Liver (tissue), 9 donors: Measurements from ENCODE around the gene TRERF1. TPM values are rescaled to one million over a fixed set of nuclear protein-coding genes. Genes with fewer than 3 reads are reported as not detected.

Experiments used
- DNase-seq: peaks from one replicate; pipeline ENCODE4 v3.0.0-alpha.2; 2017; ENCODE audit warnings: low spot score
- H3K27ac ChIP-seq, 2 donors: one replicate each; pipeline ENCODE4 v1.7.0; 2013; ENCODE audit warnings: inconsistent platforms in 2 of 2, low read length in 2 of 2, control low read depth in 1 of 2, low read depth in 1 of 2, mild to moderate bottlenecking in 1 of 2
- H3K27me3 ChIP-seq, 4 donors: one replicate each; pipeline versions ENCODE4 v1.6.1 to v1.7.0; 2013; ENCODE audit warnings: low read length in 3 of 4, inconsistent platforms in 1 of 4, mild to moderate bottlenecking in 1 of 4, moderate library complexity in 1 of 4; ENCODE audit not compliant: control insufficient read depth in 4 of 4, insufficient read depth in 4 of 4
- H3K36me3 ChIP-seq, 4 donors: one replicate each; pipeline versions ENCODE4 v1.6.1 to v1.7.0; 2013; ENCODE audit warnings: low read length in 3 of 4, mild to moderate bottlenecking in 3 of 4, low read depth in 1 of 4, moderate library complexity in 1 of 4; ENCODE audit not compliant: control insufficient read depth in 4 of 4, insufficient read depth in 3 of 4
- H3K4me1 ChIP-seq, 4 donors: one replicate each; pipeline versions ENCODE4 v1.6.1 to v1.7.0; 2013; ENCODE audit warnings: low read length in 3 of 4, mild to moderate bottlenecking in 3 of 4, moderate library complexity in 1 of 4; ENCODE audit not compliant: control insufficient read depth in 4 of 4, insufficient read depth in 4 of 4
- H3K4me3 ChIP-seq, 3 donors: one replicate each; pipeline versions ENCODE4 v1.6.1 to v1.7.0; 2013; ENCODE audit warnings: low read length in 3 of 3, control low read depth in 1 of 3, low read depth in 1 of 3, mild to moderate bottlenecking in 1 of 3
- H3K9ac ChIP-seq, 2 donors: one replicate each; pipeline ENCODE4 v1.7.0; 2013; ENCODE audit warnings: low read length in 2 of 2, mild to moderate bottlenecking in 2 of 2, moderate library complexity in 2 of 2, control low read depth in 1 of 2, low read depth in 1 of 2
- H3K9me3 ChIP-seq, 4 donors: one replicate each; pipeline versions ENCODE4 v1.6.1 to v1.7.0; 2013; ENCODE audit warnings: low read length in 3 of 4; ENCODE audit not compliant: control insufficient read depth in 4 of 4
- ATF3 ChIP-seq: IDR thresholded peaks from 2 replicates; pipeline ENCODE4 v1.6.1; 2016; ENCODE audit warnings: antibody characterized with exemption
- CTCF ChIP-seq: fragments of 150-350 bp; IDR thresholded peaks from 2 replicates; pipeline ENCODE4 v1.5.1; 2017; ENCODE audit warnings: improper control_type of control experiment, low read depth, low read length; ENCODE audit not compliant: missing input control
- EGR1 ChIP-seq, 2 donors: IDR thresholded peaks; 2 replicates each; pipeline ENCODE4 v1.6.1; 2016 to 2018; ENCODE audit warnings: antibody characterized with exemption in 2 of 2, low read depth in 2 of 2
- FOXA1 ChIP-seq: IDR thresholded peaks from 2 replicates; pipeline ENCODE4 v1.6.1; 2016; ENCODE audit warnings: antibody characterized with exemption
- FOXA2 ChIP-seq: IDR thresholded peaks from 2 replicates; pipeline ENCODE4 v1.6.1; 2016; ENCODE audit warnings: antibody characterized with exemption
- HNF4A ChIP-seq, 2 donors: conservative IDR thresholded peaks; 2 replicates each; pipeline ENCODE4 v1.6.1; 2016; ENCODE audit warnings: antibody characterized with exemption in 2 of 2, mild to moderate bottlenecking in 2 of 2
- HNF4G ChIP-seq: IDR thresholded peaks from 2 replicates; pipeline ENCODE4 v1.6.1; 2016; ENCODE audit warnings: antibody characterized with exemption
- JUND ChIP-seq, 2 donors: IDR thresholded peaks; 2 replicates each; pipeline ENCODE4 v1.6.1; 2016; ENCODE audit warnings: antibody characterized with exemption in 2 of 2
- MAX ChIP-seq: IDR thresholded peaks from 2 replicates; pipeline ENCODE4 v1.6.1; 2016; ENCODE audit warnings: antibody characterized with exemption
- NR2F2 ChIP-seq: IDR thresholded peaks from 2 replicates; pipeline ENCODE4 v1.6.1; 2016; ENCODE audit warnings: antibody characterized with exemption
- RAD21 ChIP-seq, 2 donors: IDR thresholded peaks; 2 replicates each; pipeline ENCODE4 v1.6.1; 2016; ENCODE audit warnings: antibody characterized with exemption in 2 of 2, mild to moderate bottlenecking in 2 of 2
- REST ChIP-seq: IDR thresholded peaks from 2 replicates; pipeline ENCODE4 v1.6.1; 2016; ENCODE audit warnings: antibody characterized with exemption, mild to moderate bottlenecking
- RXRA ChIP-seq, 2 donors: IDR thresholded peaks; 2 replicates each; pipeline ENCODE4 v1.6.1; 2017 to 2018; ENCODE audit warnings: antibody characterized with exemption in 2 of 2, mild to moderate bottlenecking in 1 of 2
- SP1 ChIP-seq: IDR thresholded peaks from 2 replicates; pipeline ENCODE4 v1.6.1; 2018; ENCODE audit warnings: antibody characterized with exemption, mild to moderate bottlenecking
- TAF1 ChIP-seq: conservative IDR thresholded peaks from 2 replicates; pipeline ENCODE4 v1.6.1; 2016; ENCODE audit warnings: antibody characterized with exemption, mild to moderate bottlenecking
- YY1 ChIP-seq: IDR thresholded peaks from 2 replicates; pipeline ENCODE4 v1.6.1; 2016; ENCODE audit warnings: antibody characterized with exemption, mild to moderate bottlenecking
- ZBTB33 ChIP-seq: IDR thresholded peaks from 2 replicates; pipeline ENCODE4 v1.6.1; 2016; ENCODE audit warnings: antibody characterized with exemption
- WGBS: extraction: QIAGEN DNeasy Blood & Tissue Kit; methylation state at CpG from one replicate; pipeline ENCODE4 v1.1.7; 2013; 5-methylcytosine and 5-hydroxymethylcytosine counted together
- polyA plus RNA-seq, 2 donors: library from polyadenylated mRNA; stranded (reverse) in 1 of 2; unstranded in 1 of 2; fragments of 200-250 nt in 1 of 2; fragments of >200 nt in 1 of 2; fragmentation: Nextera tagmentation in 1 of 2; extraction: Ambion mirVana in 1 of 2; gene quantifications; one replicate each; pipeline versions ENCODE4 v1.2.1 to v1.2.3, GENCODE V29; 2013 to 2015
- total RNA-seq, 2 donors: library from RNA; depleted of rRNA; stranded (reverse); fragments of >200 nt; gene quantifications; one replicate each; pipeline ENCODE4 v1.2.3, GENCODE V29; 2014
- donor health status: healthy.
- donor health status: healthy.
- donor health status: healthy.
- donor health status: healthy.
- donor health status: healthy.

TRERF1 gene
- total and polyA plus RNA-seq, 4 donors, result 0.33 to 1.3 (median 0.68) TPM

GRCh38 chr6:42179945-42180313 is 271.8 kb downstream of the TRERF1 start (continued):
- no peak for TF ChIP-seq ZBTB33
- TF ChIP-seq FOXA1, result no peak
- no peak for TF ChIP-seq HNF4A (conservative IDR thresholded peaks at IDR 0.05)
- TF ChIP-seq MAX, result no peak
- TF ChIP-seq YY1, result no peak
- TF ChIP-seq FOXA2, result no peak
- TF ChIP-seq EGR1 (IDR thresholded peaks at IDR 0.05; ENCODE audit: low read depth in 2 of 2), result no peak

- Histone ChIP-seq H3K4me1 (no peaks in the 10 kb centered on the region), H3K9ac (no peak overlapping the region), H3K27ac (no peak overlapping the region), H3K4me3 (no peak overlapping the region), H3K36me3 (no peaks in the 10 kb centered on the region), H3K27me3 (no peaks in the 10 kb centered on the region), H3K9me3 (no peaks in the 10 kb centered on the region)
- TF ChIP-seq EGR1 (IDR thresholded peaks at IDR 0.05; ENCODE audit: low read depth in 2 of 2) (no peak), SP1 (no peak), RXRA (IDR thresholded peaks at IDR 0.05) (no peak), JUND (IDR thresholded peaks at IDR 0.05) (no peak), FOXA1 (no peak), FOXA2 (no peak), TAF1 (no peak), HNF4G (no peak), HNF4A (conservative IDR thresholded peaks at IDR 0.05) (no peak), ATF3 (no peak), ZBTB33 (no peak), NR2F2 (no peak)
- no peak for DNase-seq
- 91% methylated on average over 20 of the region's 20 CpGs for WGBS
These were observed 272.3 kb downstream of the TRERF1 start for GRCh38 chr6:42179261-42179944.

- no peak overlapping the region for H3K4me3 ChIP-seq
- WGBS, result 33% methylated on average over 27 of the region's 27 CpGs
- no peaks in the 10 kb centered on the region for H3K4me1 ChIP-seq
- H3K27ac ChIP-seq, result no peak overlapping the region
- DNase-seq, result no peak
- H3K36me3 ChIP-seq, result no peaks in the 10 kb centered on the region
- H3K27me3 ChIP-seq, result no peaks in the 10 kb centered on the region
- no peak overlapping the region for H3K9ac ChIP-seq
- no peaks in the 10 kb centered on the region for H3K9me3 ChIP-seq
- no peak for TF ChIP-seq RAD21 (IDR thresholded peaks at IDR 0.05)
- no peak for TF ChIP-seq CTCF
- TF ChIP-seq NR2F2, result no peak
- no peak for TF ChIP-seq SP1
- TF ChIP-seq HNF4A (conservative IDR thresholded peaks at IDR 0.05), result no peak
- no peak for TF ChIP-seq REST
These were observed 274.0 kb downstream of the TRERF1 start for GRCh38 chr6:42177514-42178364.
